Uterus (tissue), 4 donors: ENCODE results near the gene HBA1. TPM values are rescaled to one million over a fixed set of nuclear protein-coding genes. Genes with fewer than 3 reads are reported as not detected.
"Not testable (repeated sequence)": the region's sequence is repeated elsewhere in the genome, so short reads cannot be mapped to it uniquely, and the experiment has no call there.

ENCODE experiments used
- DNase-seq, 2 donors: peaks; one replicate each; pipeline ENCODE4 v3.0.0-alpha.2; 2019 to 2020
- H3K27ac ChIP-seq, 2 donors: fragments of 200-600 bp; sonication (generic); 1 replicate in 1 of 2; 2 replicates in 1 of 2; pipeline ENCODE4 v1.5.1; 2016 to 2018
- H3K27me3 ChIP-seq, 2 donors: fragments of 200-600 bp; sonication (generic); one replicate each; pipeline ENCODE4 v1.5.1; 2018 to 2019; ENCODE audit warnings: control low read depth in 1 of 2
- H3K36me3 ChIP-seq, 2 donors: fragments of 200-600 bp; sonication (generic); one replicate each; pipeline ENCODE4 v1.5.1; 2019; ENCODE audit warnings: control low read depth in 1 of 2
- H3K4me1 ChIP-seq, 2 donors: fragments of 200-600 bp; sonication (generic); one replicate each; pipeline ENCODE4 v1.5.1; 2018 to 2019; ENCODE audit warnings: control low read depth in 1 of 2
- H3K4me3 ChIP-seq, 2 donors: fragments of 200-600 bp; sonication (generic); 1 replicate in 1 of 2; 2 replicates in 1 of 2; pipeline ENCODE4 v1.5.1; 2018 to 2019; ENCODE audit warnings: mild to moderate bottlenecking in 1 of 2
- H3K9me3 ChIP-seq, 2 donors: fragments of 200-600 bp; sonication (generic); one replicate each; pipeline ENCODE4 v1.5.1; 2019; ENCODE audit warnings: control low read depth in 1 of 2
- CTCF ChIP-seq, 4 experiments: fragments of 200-600 bp in 2 of 4; fragments of 450-650 bp in 2 of 4; sonication (generic) in 2 of 4; IDR thresholded peaks; one replicate each; pipeline ENCODE4 v1.5.1; 2016 to 2019; ENCODE audit warnings: antibody characterized with exemption in 4 of 4, mild to moderate bottlenecking in 2 of 4, moderate library complexity in 1 of 4
- POLR2A ChIP-seq, 2 donors: fragments of 450-650 bp; IDR thresholded peaks; one replicate each; pipeline ENCODE4 v1.6.1; 2016; ENCODE audit warnings: antibody characterized with exemption in 2 of 2, mild to moderate bottlenecking in 1 of 2, moderate library complexity in 1 of 2
- intact Hi-C: fragments of 100-400 bp; cut with DNase I; formaldehyde crosslinking; loops from one replicate; pipeline ENCODE4 v1.15.1; 2023; ENCODE audit warnings: low total_unique reads
- small RNA-seq: library from RNA; depleted of rRNA; stranded (forward); fragments of <200 nt; gene quantifications from one replicate; pipeline ENCODE3, GENCODE V24; 2016
- total RNA-seq, 4 donors: library from RNA; depleted of rRNA in 3 of 4; stranded (reverse); fragments of >200 nt in 3 of 4; gene quantifications; one replicate each; pipeline versions ENCODE4 v1.1.0 to v1.2.4, GENCODE V29; 2014 to 2023
- donor health status: DM: yes; HTN: yes; CAD: no.

The HBA1 gene
- total RNA-seq, 4 donors from 2014 or later = 42.0 to 398 (median 263) TPM

GRCh38 chr16:211631-212180, 35.2 kb downstream of the HBA1 start:
- not testable (repeated sequence) for H3K36me3 ChIP-seq, H3K27ac ChIP-seq

GRCh38 chr16:212999-213398, 36.5 kb downstream of the HBA1 start:
- Histone ChIP-seq H3K4me1 (no peaks in the 10 kb centered on the region), H3K4me3 (no peak overlapping the region), H3K36me3 (no peaks in the 10 kb centered on the region), H3K27ac (no peak overlapping the region), H3K27me3 (no peaks in the 10 kb centered on the region), H3K9me3 (no peaks in the 10 kb centered on the region)
- TF ChIP-seq POLR2A (IDR thresholded peaks at IDR 0.05) = no peak
- no peak for TF ChIP-seq CTCF (IDR thresholded peaks at IDR 0.05)
- no peak for DNase-seq
- intact Hi-C loops = no loop called here

More at GRCh38 chr16:211631-212180, 35.2 kb downstream of the HBA1 start:
- H3K4me1 ChIP-seq, DNase-seq, H3K4me3 ChIP-seq, intact Hi-C loops, H3K9me3 ChIP-seq, H3K27me3 ChIP-seq: not testable (repeated sequence)

- Histone ChIP-seq H3K4me1 (no peaks in the 10 kb centered on the region), H3K27ac (no peak overlapping the region), H3K4me3 (no peak overlapping the region), H3K9me3 (no peaks in the 10 kb centered on the region), H3K27me3 (no peaks in the 10 kb centered on the region), H3K36me3 (no peaks in the 10 kb centered on the region)
- intact Hi-C loops = no loop called here
- DNase-seq = no peak
- TF ChIP-seq POLR2A (IDR thresholded peaks at IDR 0.05) (no peak), CTCF (IDR thresholded peaks at IDR 0.05) (no peak)
Measured at GRCh38 chr16:220021-220420, 43.5 kb downstream of the HBA1 start.

Small RNA genes within 50 kb of the gene (small RNA-seq; reads per million reads assigned to genes)
- not detected for gene RF00019

Other genes starting within 250 kb of the HBA1 start
- 10 to 100 TPM in 1 of 4 donors, 1 to 10 TPM in 2, under 1 TPM in 1; 0.51 to 12.3 (median 4.0) TPM for gene POLR3K, start 123.1 kb upstream of the HBA1 start, total RNA-seq
- gene SNRNP25, start 122.9 kb upstream of the HBA1 start, total RNA-seq = 10 to 100 TPM in 3 of 4 donors, 1 to 10 TPM in 1; 8.0 to 38.4 (median 21.6) TPM
- 10 to 100 TPM; 14.7 to 79.0 (median 31.1) TPM for gene RHBDF1, start 104.0 kb upstream of the HBA1 start, total RNA-seq
- gene MPG, start 98.5 kb upstream of the HBA1 start, total RNA-seq = 100 to 1,000 TPM in 1 of 4 donors, 10 to 100 TPM in 3; 35.7 to 305 (median 63.7) TPM
- 10 to 100 TPM; 13.9 to 34.8 (median 18.7) TPM for gene NPRL3, start 38.0 kb upstream of the HBA1 start, total RNA-seq
- gene HBZ, start 24.0 kb upstream of the HBA1 start, total RNA-seq = under 1 TPM in 1 of 4 donors, not detected in 3; 0.76 TPM
- 1 to 10 TPM in 1 of 4 donors, not detected in 3; 1.4 TPM for gene HBM, start 10.7 kb upstream of the HBA1 start, total RNA-seq
- 100 to 1,000 TPM in 3 of 4 donors, 10 to 100 TPM in 1; 52.8 to 638 (median 317) TPM for gene HBA2, start 3.8 kb upstream of the HBA1 start, total RNA-seq
- gene HBQ1, start 3.8 kb downstream of the HBA1 start, total RNA-seq = 1 to 10 TPM in 1 of 4 donors, not detected in 3; 4.1 TPM
- 100 to 1,000 TPM in 2 of 4 donors, 10 to 100 TPM in 2; 47.6 to 118 (median 93.9) TPM for gene LUC7L, start 52.8 kb downstream of the HBA1 start, total RNA-seq
- 10 to 100 TPM in 2 of 4 donors, 1 to 10 TPM in 2; 5.6 to 65.5 (median 30.1) TPM for gene FAM234A, start 58.1 kb downstream of the HBA1 start, total RNA-seq
- 1 to 10 TPM in 3 of 4 donors, not detected in 1; 1.1 to 2.4 (median 2.3) TPM for gene RGS11, start 99.3 kb downstream of the HBA1 start, total RNA-seq
- 1 to 10 TPM in 1 of 4 donors, not detected in 3; 2.1 TPM for gene ARHGDIG, start 103.9 kb downstream of the HBA1 start, total RNA-seq
- under 1 TPM in 1 of 4 donors, not detected in 3; 0.97 TPM for gene PDIA2, start 106.5 kb downstream of the HBA1 start, total RNA-seq
- gene AXIN1, start 176.0 kb downstream of the HBA1 start, total RNA-seq = 10 to 100 TPM in 3 of 4 donors, 1 to 10 TPM in 1; 6.2 to 23.6 (median 19.9) TPM
- 10 to 100 TPM; 32.4 to 97.3 (median 50.1) TPM for gene MRPL28, start 193.9 kb downstream of the HBA1 start, total RNA-seq
- gene PGAP6, start 205.3 kb downstream of the HBA1 start, total RNA-seq = 10 to 100 TPM; 10.6 to 36.2 (median 12.8) TPM
- gene NME4, start 220.5 kb downstream of the HBA1 start, total RNA-seq = 10 to 100 TPM; 37.3 to 77.6 (median 62.2) TPM
- gene DECR2, start 225.2 kb downstream of the HBA1 start, total RNA-seq = 100 to 1,000 TPM in 1 of 4 donors, 10 to 100 TPM in 3; 10.6 to 106 (median 31.9) TPM
- 10 to 100 TPM; 10.5 to 75.0 (median 49.4) TPM for gene RAB11FIP3, start 249.0 kb downstream of the HBA1 start, total RNA-seq